GM23338 (cell line): ENCODE data around the gene OR2T11. TPM values are rescaled to one million over a fixed set of nuclear protein-coding genes. Genes with fewer than 3 reads are reported as not detected.

ENCODE experiments used
- ATAC-seq: fragments of 200-7000 bp; cut with Tn5 transposase; 3 replicates; pipeline ENCODE4 v1.9.1; 2020
- DNase-seq: peaks from one replicate; pipeline ENCODE4 v3.0.0-alpha.2; 2015; ENCODE audit warnings: low spot score
- H2AFZ ChIP-seq: fragments of 200-600 bp; sonication (generic); 2 replicates; pipeline ENCODE4 v1.8.0; 2016; ENCODE audit warnings: antibody characterized with exemption, mild to moderate bottlenecking, moderate library complexity
- H3F3A ChIP-seq: fragments of 200-600 bp; sonication (generic); replicated peaks from 2 replicates; pipeline ENCODE4 v1.8.0; 2017; ENCODE audit warnings: antibody characterized with exemption, mixed run types, low read depth
- H3K27ac ChIP-seq: fragments of 200-600 bp; sonication (generic); 2 replicates; pipeline ENCODE4 v1.6.1; 2016; ENCODE audit warnings: low read depth
- H3K27me3 ChIP-seq: fragments of 200-600 bp; sonication (generic); 2 replicates; pipeline ENCODE4 v1.8.0; 2016; ENCODE audit warnings: mild to moderate bottlenecking, mixed run types, moderate library complexity; ENCODE audit not compliant: insufficient read depth
- H3K36me3 ChIP-seq: fragments of 200-600 bp; sonication (generic); 2 replicates; pipeline ENCODE4 v1.8.0; 2016; ENCODE audit warnings: mild to moderate bottlenecking; ENCODE audit not compliant: insufficient read depth
- H3K4me1 ChIP-seq: fragments of 200-600 bp; sonication (generic); 2 replicates; pipeline ENCODE4 v1.8.0; 2016; ENCODE audit warnings: mild to moderate bottlenecking, moderate library complexity; ENCODE audit not compliant: insufficient read depth
- H3K4me2 ChIP-seq: fragments of 200-600 bp; sonication (generic); 2 replicates; pipeline ENCODE4 v1.7.1; 2017; ENCODE audit warnings: mixed run types
- H3K4me3 ChIP-seq: fragments of 200-600 bp; sonication (generic); 2 replicates; pipeline ENCODE4 v1.6.1; 2016; ENCODE audit warnings: mixed run types
- H3K79me2 ChIP-seq: fragments of 200-600 bp; sonication (generic); replicated peaks from 2 replicates; pipeline ENCODE4 v1.8.0; 2017; ENCODE audit warnings: mild to moderate bottlenecking; ENCODE audit not compliant: insufficient read depth
- H3K9me2 ChIP-seq: fragments of 200-600 bp; sonication (generic); 2 replicates; pipeline ENCODE4 v1.8.0; 2017; ENCODE audit not compliant: insufficient read depth
- H4K20me1 ChIP-seq: fragments of 200-600 bp; sonication (generic); replicated peaks from 2 replicates; pipeline ENCODE4 v1.8.0; 2017; ENCODE audit warnings: mild to moderate bottlenecking; ENCODE audit not compliant: insufficient read depth
- H3K27ac Mint-ChIP-seq: 2 replicates; pipeline ENCODE4 v1.8.0; 2020; ENCODE audit warnings: inconsistent platforms, mild to moderate bottlenecking, moderate library complexity, mixed read lengths
- H3K27me3 Mint-ChIP-seq: 3 replicates; pipeline ENCODE4 v1.8.0; 2022; ENCODE audit warnings: low read depth, mild to moderate bottlenecking, moderate library complexity, mixed read lengths, inconsistent platforms; ENCODE audit not compliant: insufficient read depth, poor library complexity
- H3K36me3 Mint-ChIP-seq: 3 replicates; pipeline ENCODE4 v1.8.0; 2021; ENCODE audit warnings: low read depth, mild to moderate bottlenecking, inconsistent platforms, moderate library complexity, mixed read lengths
- H3K4me1 Mint-ChIP-seq: 3 replicates; pipeline ENCODE4 v1.8.0; 2020; ENCODE audit warnings: mild to moderate bottlenecking, inconsistent platforms, mixed read lengths
- H3K4me3 Mint-ChIP-seq: 3 replicates; pipeline ENCODE4 v1.8.0; 2021; ENCODE audit warnings: moderate library complexity, mild to moderate bottlenecking, inconsistent platforms, mixed read lengths
- H3K9me3 Mint-ChIP-seq: 3 replicates; pipeline ENCODE4 v1.8.0; 2020; ENCODE audit warnings: moderate library complexity, mild to moderate bottlenecking, inconsistent platforms, mixed read lengths
- CREB1 ChIP-seq: fragments of 250-450 bp; sonication (Bioruptor Pico); IDR thresholded peaks from 2 replicates; pipeline ENCODE4 v1.5.0; 2020; ENCODE audit warnings: low read depth, mild to moderate bottlenecking, moderate library complexity
- EZH2 ChIP-seq: fragments of 200-600 bp; sonication (generic); IDR thresholded peaks from one replicate; pipeline ENCODE4 v1.8.0; 2017; ENCODE audit warnings: antibody characterized with exemption, mild to moderate bottlenecking, low read depth; ENCODE audit not compliant: unreplicated experiment
- JUNB ChIP-seq: IDR thresholded peaks from one replicate; pipeline ENCODE4 v1.6.1; 2016; ENCODE audit warnings: antibody characterized with exemption; ENCODE audit not compliant: unreplicated experiment
- NANOG ChIP-seq: IDR thresholded peaks from 2 replicates; pipeline ENCODE4 v1.6.1; 2016; ENCODE audit warnings: antibody characterized with exemption, borderline replicate concordance
- POLR2AphosphoS5 ChIP-seq: IDR thresholded peaks from 2 replicates; pipeline ENCODE4 v1.6.1; 2016; ENCODE audit warnings: antibody characterized with exemption, low read depth
- ZNF331 ChIP-seq: fragments of 250-450 bp; sonication (Bioruptor Pico); IDR thresholded peaks from 2 replicates; pipeline ENCODE4 v1.5.0; 2020; ENCODE audit warnings: low read depth, mild to moderate bottlenecking, moderate library complexity
- polyA plus RNA-seq: library from polyadenylated mRNA; unstranded; fragments of >200 nt; fragmentation: Nextera tagmentation; extraction: Ambion mirVana; gene quantifications from 2 replicates; pipeline ENCODE4 v1.2.1, GENCODE V29; 2016
- total RNA-seq: library from RNA; depleted of rRNA; stranded (reverse); fragments of >200 nt; shearing (Covaris generic); gene quantifications from 2 replicates; pipeline ENCODE4 v1.2.3, GENCODE V29; 2014
- TF ChIP-seq, protein P1 (sequence below), 2 experiments: fragments of 200-600 bp in 1 of 2; sonication (generic) in 1 of 2; conservative IDR thresholded peaks; 2 replicates each; pipeline versions ENCODE4 v1.5.1 to v1.6.1; 2016 to 2017; ENCODE audit warnings: antibody characterized with exemption in 2 of 2, low read depth in 2 of 2, mild to moderate bottlenecking in 2 of 2, moderate library complexity in 1 of 2
- TF ChIP-seq, protein P2 (sequence below): IDR thresholded peaks from 2 replicates; pipeline ENCODE4 v1.6.1; 2016; ENCODE audit warnings: antibody characterized with exemption

The OR2T11 gene
- total and polyA plus RNA-seq, 2 experiments from 2014 or later: not detected

GRCh38 chr1:248589334-248589733, 45.6 kb downstream of the OR2T11 start:
- Mint-ChIP-seq H3K9me3 (peaks cover 87% of the 10 kb centered on the region), H3K27ac (no peak overlapping the region), H3K4me3 (no peak overlapping the region), H3K4me1 (no peaks in the 10 kb centered on the region), H3K36me3 (peaks cover 20% of the 10 kb centered on the region; the same call in 2 of the 3 replicates), H3K27me3 (peaks cover 4% of the 10 kb centered on the region)
- Histone ChIP-seq H3K4me1 (no peaks in the 10 kb centered on the region), H2AFZ (no peak overlapping the region), H3K4me2 (no peak overlapping the region), H3F3A (no peaks in the 10 kb centered on the region), H4K20me1 (no peaks in the 10 kb centered on the region), H3K79me2 (no peaks in the 10 kb centered on the region), H3K27ac (no peak overlapping the region), H3K27me3 (no peaks in the 10 kb centered on the region), H3K36me3 (0 out of 2 replicates have a peak, but pooled peaks cover 11% of the 10 kb centered on the region), H3K4me3 (no peak overlapping the region), H3K9me2 (no peaks in the 10 kb centered on the region)
- DNase-seq (no peak), ATAC-seq (no peak)
- TF ChIP-seq JUNB: no peak
- TF ChIP-seq, protein P1, sequence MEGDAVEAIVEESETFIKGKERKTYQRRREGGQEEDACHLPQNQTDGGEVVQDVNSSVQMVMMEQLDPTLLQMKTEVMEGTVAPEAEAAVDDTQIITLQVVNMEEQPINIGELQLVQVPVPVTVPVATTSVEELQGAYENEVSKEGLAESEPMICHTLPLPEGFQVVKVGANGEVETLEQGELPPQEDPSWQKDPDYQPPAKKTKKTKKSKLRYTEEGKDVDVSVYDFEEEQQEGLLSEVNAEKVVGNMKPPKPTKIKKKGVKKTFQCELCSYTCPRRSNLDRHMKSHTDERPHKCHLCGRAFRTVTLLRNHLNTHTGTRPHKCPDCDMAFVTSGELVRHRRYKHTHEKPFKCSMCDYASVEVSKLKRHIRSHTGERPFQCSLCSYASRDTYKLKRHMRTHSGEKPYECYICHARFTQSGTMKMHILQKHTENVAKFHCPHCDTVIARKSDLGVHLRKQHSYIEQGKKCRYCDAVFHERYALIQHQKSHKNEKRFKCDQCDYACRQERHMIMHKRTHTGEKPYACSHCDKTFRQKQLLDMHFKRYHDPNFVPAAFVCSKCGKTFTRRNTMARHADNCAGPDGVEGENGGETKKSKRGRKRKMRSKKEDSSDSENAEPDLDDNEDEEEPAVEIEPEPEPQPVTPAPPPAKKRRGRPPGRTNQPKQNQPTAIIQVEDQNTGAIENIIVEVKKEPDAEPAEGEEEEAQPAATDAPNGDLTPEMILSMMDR (conservative IDR thresholded peaks at IDR 0.05; ENCODE audit: low read depth in 2 of 2): no peak
- no peak for TF ChIP-seq POLR2AphosphoS5

DNA sequence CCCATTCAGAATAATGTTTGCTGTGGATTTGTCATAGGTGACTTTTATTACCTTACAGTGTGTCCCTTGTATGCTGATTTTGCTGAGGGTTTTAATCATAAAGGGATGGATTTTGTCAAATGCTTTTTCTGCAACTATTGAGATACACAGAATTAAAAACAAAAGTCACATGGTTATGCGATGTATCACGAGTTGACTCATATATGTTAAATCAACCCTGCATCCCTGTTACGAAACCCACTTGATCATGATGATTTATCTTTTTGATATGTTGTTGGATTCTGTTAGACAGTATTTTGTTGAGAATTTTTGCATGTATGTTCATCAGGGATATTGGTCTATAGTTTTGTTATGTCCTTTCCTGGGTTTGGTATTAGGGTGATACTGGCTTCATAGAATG, 49.6 kb downstream of the OR2T11 start:
- Histone ChIP-seq H3F3A (no peaks in the 10 kb centered on the region), H3K79me2 (no peaks in the 10 kb centered on the region), H3K4me2 (no peak overlapping the region), H4K20me1 (no peaks in the 10 kb centered on the region), H3K27me3 (no peaks in the 10 kb centered on the region), H3K4me1 (no peaks in the 10 kb centered on the region), H3K4me3 (no peak overlapping the region), H2AFZ (no peak overlapping the region), H3K27ac (no peak overlapping the region), H3K36me3 (0 out of 2 replicates have a peak, but pooled peaks cover 6% of the 10 kb centered on the region), H3K9me2 (no peaks in the 10 kb centered on the region)
- no peak for ATAC-seq
- Mint-ChIP-seq H3K27me3 (no peaks in the 10 kb centered on the region), H3K27ac (no peak overlapping the region), H3K4me1 (no peaks in the 10 kb centered on the region), H3K9me3 (peaks cover 86% of the 10 kb centered on the region), H3K36me3 (peaks cover 8% of the 10 kb centered on the region; the same call in 2 of the 3 replicates), H3K4me3 (no peak overlapping the region)
- TF ChIP-seq CREB1 (CRISPR knock-in tag): no peak
- no peak for TF ChIP-seq POLR2AphosphoS5
- TF ChIP-seq, protein P2, sequence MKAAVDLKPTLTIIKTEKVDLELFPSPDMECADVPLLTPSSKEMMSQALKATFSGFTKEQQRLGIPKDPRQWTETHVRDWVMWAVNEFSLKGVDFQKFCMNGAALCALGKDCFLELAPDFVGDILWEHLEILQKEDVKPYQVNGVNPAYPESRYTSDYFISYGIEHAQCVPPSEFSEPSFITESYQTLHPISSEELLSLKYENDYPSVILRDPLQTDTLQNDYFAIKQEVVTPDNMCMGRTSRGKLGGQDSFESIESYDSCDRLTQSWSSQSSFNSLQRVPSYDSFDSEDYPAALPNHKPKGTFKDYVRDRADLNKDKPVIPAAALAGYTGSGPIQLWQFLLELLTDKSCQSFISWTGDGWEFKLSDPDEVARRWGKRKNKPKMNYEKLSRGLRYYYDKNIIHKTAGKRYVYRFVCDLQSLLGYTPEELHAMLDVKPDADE: no peak
- TF ChIP-seq, protein P1 (conservative IDR thresholded peaks at IDR 0.05; ENCODE audit: low read depth in 2 of 2): no peak
- TF ChIP-seq NANOG: no peak
- TF ChIP-seq EZH2: no peak
- no peak for TF ChIP-seq ZNF331
- DNase-seq: no peak
